Thyroid gland (tissue), 4 donors: ENCODE measurements around the gene GLYATL2.

Experiments used
- POLR2A ChIP-seq, 2 donors: fragments of 450-650 bp; IDR thresholded peaks; one replicate each; pipeline ENCODE4 v1.6.1; 2017; ENCODE audit warnings: antibody characterized with exemption in 2 of 2, mild to moderate bottlenecking in 2 of 2, moderate library complexity in 1 of 2
- TF ChIP-seq, protein P1 (sequence below), 6 experiments: fragments of 200-600 bp in 3 of 6; fragments of 450-650 bp in 3 of 6; sonication (generic) in 3 of 6; IDR thresholded peaks; one replicate each; pipeline ENCODE4 v1.5.1; 2016 to 2019; ENCODE audit warnings: antibody characterized with exemption in 6 of 6, mild to moderate bottlenecking in 2 of 6, inconsistent platforms in 1 of 6, moderate library complexity in 1 of 6

DNA sequence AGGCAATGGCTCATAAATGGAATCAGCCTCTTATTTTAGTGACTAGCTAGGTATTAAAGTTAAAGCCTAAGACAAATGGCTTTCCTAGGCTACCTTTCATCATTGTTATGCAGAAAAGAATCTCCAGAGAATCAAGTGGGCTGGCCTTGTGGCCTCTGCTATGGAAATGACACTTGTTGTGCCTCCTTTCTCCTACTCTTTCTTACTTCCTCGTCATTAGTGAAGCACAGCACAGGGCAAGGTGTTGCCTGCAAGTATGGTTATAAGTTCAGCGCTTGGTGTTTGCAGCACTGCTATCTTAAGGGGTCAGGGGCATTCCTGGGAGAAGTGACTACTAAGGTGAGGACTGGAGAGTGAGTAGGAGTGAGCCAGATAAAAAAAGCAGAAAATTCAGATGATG lies 49.4 kb upstream of the GLYATL2 start:
- TF ChIP-seq, protein P1, sequence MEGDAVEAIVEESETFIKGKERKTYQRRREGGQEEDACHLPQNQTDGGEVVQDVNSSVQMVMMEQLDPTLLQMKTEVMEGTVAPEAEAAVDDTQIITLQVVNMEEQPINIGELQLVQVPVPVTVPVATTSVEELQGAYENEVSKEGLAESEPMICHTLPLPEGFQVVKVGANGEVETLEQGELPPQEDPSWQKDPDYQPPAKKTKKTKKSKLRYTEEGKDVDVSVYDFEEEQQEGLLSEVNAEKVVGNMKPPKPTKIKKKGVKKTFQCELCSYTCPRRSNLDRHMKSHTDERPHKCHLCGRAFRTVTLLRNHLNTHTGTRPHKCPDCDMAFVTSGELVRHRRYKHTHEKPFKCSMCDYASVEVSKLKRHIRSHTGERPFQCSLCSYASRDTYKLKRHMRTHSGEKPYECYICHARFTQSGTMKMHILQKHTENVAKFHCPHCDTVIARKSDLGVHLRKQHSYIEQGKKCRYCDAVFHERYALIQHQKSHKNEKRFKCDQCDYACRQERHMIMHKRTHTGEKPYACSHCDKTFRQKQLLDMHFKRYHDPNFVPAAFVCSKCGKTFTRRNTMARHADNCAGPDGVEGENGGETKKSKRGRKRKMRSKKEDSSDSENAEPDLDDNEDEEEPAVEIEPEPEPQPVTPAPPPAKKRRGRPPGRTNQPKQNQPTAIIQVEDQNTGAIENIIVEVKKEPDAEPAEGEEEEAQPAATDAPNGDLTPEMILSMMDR (IDR thresholded peaks at IDR 0.05), result no peak
- TF ChIP-seq POLR2A (IDR thresholded peaks at IDR 0.05), result no peak
